Adrenal gland (tissue), 12 donors: ENCODE measurements around the gene CD247. TPM values are rescaled to one million over a fixed set of nuclear protein-coding genes. Genes with fewer than 3 reads are reported as not detected.

Experiments
- DNase-seq, 7 donors: peaks; one replicate each; pipeline ENCODE4 v3.0.0-alpha.2; 2019 to 2020
- H3K27ac ChIP-seq, 5 donors: fragments of 200-600 bp; sonication (generic) in 4 of 5; 1 replicate in 3 of 5; 2 replicates in 2 of 5; pipeline versions ENCODE4 v1.5.1 to v1.8.0; 2016 to 2020; ENCODE audit warnings: mild to moderate bottlenecking in 1 of 5
- H3K27me3 ChIP-seq: fragments of 200-600 bp; 2 replicates; pipeline ENCODE4 v1.8.0; 2021
- H3K36me3 ChIP-seq, 2 donors: fragments of 200-600 bp; replicated peaks in 1 of 2; 1 replicate in 1 of 2; 2 replicates in 1 of 2; pipeline versions ENCODE4 v1.5.1 to v1.8.0; 2018 to 2022
- H3K4me1 ChIP-seq, 2 donors: fragments of 200-600 bp; replicated peaks in 1 of 2; 1 replicate in 1 of 2; 2 replicates in 1 of 2; pipeline versions ENCODE4 v1.5.1 to v1.8.0; 2018 to 2021
- H3K4me3 ChIP-seq, 4 donors: fragments of 200-600 bp; sonication (generic) in 3 of 4; one replicate each; pipeline ENCODE4 v1.5.1; 2016 to 2018
- H3K9me3 ChIP-seq, 3 donors: fragments of 200-600 bp; sonication (generic) in 1 of 3; replicated peaks in 1 of 3; 1 replicate in 2 of 3; 2 replicates in 1 of 3; pipeline versions ENCODE4 v1.5.1 to v1.8.0; 2016 to 2021
- POLR2A ChIP-seq, 2 donors: fragments of 450-650 bp; IDR thresholded peaks; one replicate each; pipeline ENCODE4 v1.6.1; 2017; ENCODE audit warnings: antibody characterized with exemption in 2 of 2, mild to moderate bottlenecking in 2 of 2, moderate library complexity in 1 of 2
- WGBS, 4 donors: extraction: QIAGEN DNeasy Blood & Tissue Kit in 2 of 4; methylation state at CpG; one replicate each; pipeline versions ENCODE4 v1.1.5 to v1.1.7; 2013 to 2017; 5-methylcytosine and 5-hydroxymethylcytosine counted together
- intact Hi-C, 2 donors: fragments of 100-400 bp; cut with DNase I; formaldehyde crosslinking; loops; one replicate each; pipeline versions ENCODE4 v1.14.1 to v1.15.0; 2022 to 2023
- polyA plus RNA-seq, 3 donors: library from polyadenylated mRNA; stranded (reverse); fragments of 200-250 nt in 2 of 3; fragments of 350-450 nt in 1 of 3; fragmentation: Illumina TruSeq in 1 of 3; extraction: RNeasy Lipid Tissue Mini Kit (QIAGEN cat#74804) in 1 of 3; gene quantifications; one replicate each; pipeline ENCODE4 v1.2.3, GENCODE V29; 2013 to 2014
- total RNA-seq, 9 donors: library from RNA; depleted of rRNA in 4 of 9; stranded (reverse); fragments of >200 nt in 4 of 9; fragments of 120-200 nt in 1 of 9; fragmentation: NEBNext Ultra II Directional in 1 of 9; extraction: Animal tissue kit (Norgen Biotek cat#: 25700) in 1 of 9; gene quantifications; one replicate each; pipeline versions ENCODE4 v1.1.0 to v1.2.4, GENCODE V29; 2013 to 2023
- TF ChIP-seq, protein P1 (sequence below), 6 experiments: fragments of 450-650 bp in 4 of 6; fragments of 200-600 bp in 2 of 6; sonication (generic) in 1 of 6; IDR thresholded peaks; 1 replicate in 5 of 6; 2 replicates in 1 of 6; pipeline versions ENCODE4 v1.5.1 to v1.8.0; 2016 to 2021; ENCODE audit warnings: antibody characterized with exemption in 6 of 6, mild to moderate bottlenecking in 2 of 6, moderate library complexity in 1 of 6
- donor health status: healthy with polysubstance abuse.
- donor health status: Bipolar disorder and iron deficiency.
- donor health status: DM: yes; HTN: yes; CAD: no.
- donor health status: DM: no; HTN: no; CAD: no.
- donor health status: DM: no; HTN: no; CAD: no.
- donor health status: DM: yes; HTN: yes; CAD: no.

CD247 gene
- total and polyA plus RNA-seq, 12 donors: 0.26 to 2.3 (median 1.2) TPM; not detected in 1

DNA sequence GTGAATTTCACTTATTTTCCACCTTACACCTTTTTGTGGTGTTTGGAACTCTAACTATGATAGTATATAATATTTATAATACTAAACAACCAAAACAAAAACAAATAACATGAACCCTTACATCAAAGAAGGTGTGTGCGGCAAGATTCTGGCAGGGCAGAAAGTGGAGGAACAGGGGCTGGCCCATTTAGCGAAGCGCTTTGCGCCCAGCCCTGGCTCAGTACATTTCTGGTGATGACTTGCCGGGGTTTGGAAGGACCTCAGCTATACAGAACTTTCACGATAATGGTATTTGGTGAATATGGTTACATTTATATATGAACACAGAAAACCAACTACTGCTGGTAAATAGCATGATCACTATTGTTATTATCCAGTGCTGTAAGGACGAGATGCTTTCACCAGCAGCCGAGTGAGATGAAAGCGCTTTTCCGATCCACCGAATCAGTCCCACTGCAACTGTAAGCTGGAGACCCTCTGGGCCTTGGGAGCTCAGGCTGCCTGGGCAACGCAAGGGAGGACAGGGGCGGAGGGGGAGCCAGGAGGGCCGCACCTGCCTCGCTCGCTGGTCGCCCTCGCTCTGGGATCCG is 63.9 kb downstream of the CD247 start:
- H3K4me3 ChIP-seq: peak overlapping the region; percentile 46 to 89 (median 64)
- TF ChIP-seq, protein P1, sequence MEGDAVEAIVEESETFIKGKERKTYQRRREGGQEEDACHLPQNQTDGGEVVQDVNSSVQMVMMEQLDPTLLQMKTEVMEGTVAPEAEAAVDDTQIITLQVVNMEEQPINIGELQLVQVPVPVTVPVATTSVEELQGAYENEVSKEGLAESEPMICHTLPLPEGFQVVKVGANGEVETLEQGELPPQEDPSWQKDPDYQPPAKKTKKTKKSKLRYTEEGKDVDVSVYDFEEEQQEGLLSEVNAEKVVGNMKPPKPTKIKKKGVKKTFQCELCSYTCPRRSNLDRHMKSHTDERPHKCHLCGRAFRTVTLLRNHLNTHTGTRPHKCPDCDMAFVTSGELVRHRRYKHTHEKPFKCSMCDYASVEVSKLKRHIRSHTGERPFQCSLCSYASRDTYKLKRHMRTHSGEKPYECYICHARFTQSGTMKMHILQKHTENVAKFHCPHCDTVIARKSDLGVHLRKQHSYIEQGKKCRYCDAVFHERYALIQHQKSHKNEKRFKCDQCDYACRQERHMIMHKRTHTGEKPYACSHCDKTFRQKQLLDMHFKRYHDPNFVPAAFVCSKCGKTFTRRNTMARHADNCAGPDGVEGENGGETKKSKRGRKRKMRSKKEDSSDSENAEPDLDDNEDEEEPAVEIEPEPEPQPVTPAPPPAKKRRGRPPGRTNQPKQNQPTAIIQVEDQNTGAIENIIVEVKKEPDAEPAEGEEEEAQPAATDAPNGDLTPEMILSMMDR (IDR thresholded peaks at IDR 0.05): no peak
- no peak for TF ChIP-seq POLR2A (IDR thresholded peaks at IDR 0.05)
- H3K27me3 ChIP-seq: no peaks in the 10 kb centered on the region
- DNase-seq: no peak
- H3K27ac ChIP-seq: peak overlapping the region; percentile 46 to 90 (median 81)
- H3K36me3 ChIP-seq: no peaks in the 10 kb centered on the region
- H3K4me1 ChIP-seq: peaks cover 0 to 13% of the 10 kb centered on the region in 2 donors
- H3K9me3 ChIP-seq: no peaks in the 10 kb centered on the region
- intact Hi-C loops: no loop called here
- WGBS, 4 donors: 27 to 48% (median 35%) methylated on average over 9 to 19 of the region's 19 CpGs

DNA sequence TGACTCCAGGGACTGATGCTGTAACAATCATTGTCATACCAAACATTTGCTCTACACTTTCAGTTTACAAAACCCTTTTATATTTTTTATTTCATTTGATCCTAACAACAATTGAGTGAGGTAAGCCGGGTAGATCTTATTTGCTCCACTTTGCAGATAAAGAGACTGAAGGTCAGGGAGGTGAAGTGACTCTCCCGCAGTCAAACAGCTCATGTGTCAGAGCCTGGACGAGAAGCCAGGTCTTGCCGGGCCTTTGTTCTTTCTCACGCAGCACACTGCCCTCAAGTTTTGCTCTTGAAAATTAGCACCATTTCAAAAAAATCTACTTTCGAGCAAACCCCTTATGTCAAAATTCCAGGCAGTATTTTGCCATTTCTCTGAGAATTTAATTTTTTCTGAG is 65.2 kb downstream of the CD247 start:
- Histone ChIP-seq H3K27ac (no peak overlapping the region), H3K4me3 (no peak overlapping the region), H3K9me3 (no peaks in the 10 kb centered on the region), H3K4me1 (peaks cover 0 to 13% of the 10 kb centered on the region in 2 donors), H3K27me3 (no peaks in the 10 kb centered on the region), H3K36me3 (no peaks in the 10 kb centered on the region)
- DNase-seq: peak in 3 of 7 donors; percentile 36 to 45 (median 44)
- no peak for TF ChIP-seq POLR2A (IDR thresholded peaks at IDR 0.05)
- TF ChIP-seq, protein P1 (IDR thresholded peaks at IDR 0.05): no peak
- WGBS, 4 donors: 38 to 58% (median 51%) methylated on average over 6 of the region's 6 CpGs
- intact Hi-C loops: no loop called here

DNA sequence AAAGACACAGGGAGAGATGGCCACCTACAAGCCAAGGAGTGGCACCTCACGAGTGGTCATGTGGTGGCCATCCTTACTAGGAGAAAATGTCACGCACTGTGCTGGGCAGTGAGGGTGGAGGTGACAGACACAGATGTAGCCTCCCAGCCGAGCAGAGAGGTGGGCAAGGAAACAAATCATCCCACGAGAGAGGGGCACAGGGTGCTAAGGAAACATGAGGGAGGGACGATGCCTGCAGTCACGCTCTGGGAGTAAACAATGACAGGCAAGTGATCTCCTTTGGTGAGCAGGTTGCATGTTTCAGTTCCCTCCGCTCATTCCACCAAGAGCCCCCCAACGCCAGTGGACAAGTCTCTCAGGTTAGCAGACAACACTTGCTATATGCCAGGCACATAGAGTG is 65.8 kb downstream of the CD247 start:
- intact Hi-C loops: no loop called here
- Histone ChIP-seq H3K27ac (no peak overlapping the region), H3K4me1 (peaks cover 0 to 13% of the 10 kb centered on the region in 2 donors), H3K27me3 (no peaks in the 10 kb centered on the region), H3K9me3 (no peaks in the 10 kb centered on the region), H3K36me3 (no peaks in the 10 kb centered on the region), H3K4me3 (no peak overlapping the region)
- TF ChIP-seq, protein P1 (IDR thresholded peaks at IDR 0.05): no peak
- TF ChIP-seq POLR2A (IDR thresholded peaks at IDR 0.05): no peak
- DNase-seq: no peak
- 69 to 93% (median 88%) methylated on average over 7 to 8 of the region's 8 CpGs for WGBS, 4 donors

DNA sequence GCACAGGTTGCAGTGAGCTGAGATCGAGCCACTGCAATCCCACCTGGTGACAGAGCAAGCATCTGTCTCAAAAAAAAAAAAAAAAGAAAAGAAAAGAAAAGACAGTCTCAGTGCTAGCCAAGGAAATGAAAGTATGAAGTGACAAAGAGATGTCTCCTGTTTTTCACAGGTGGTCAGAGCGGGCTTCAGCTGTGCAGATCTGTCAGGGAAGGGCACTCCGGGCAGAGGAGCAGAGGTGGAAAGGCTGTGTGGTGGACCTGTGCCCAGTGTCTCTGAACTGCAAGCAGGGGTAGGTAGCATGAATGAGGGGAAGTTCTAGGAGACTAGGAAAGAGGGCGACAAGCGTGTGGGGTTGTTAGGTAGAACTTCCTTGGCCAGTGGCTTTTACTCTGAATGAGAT is 67.5 kb downstream of the CD247 start:
- DNase-seq: no peak
- WGBS, 4 donors: 72 to 90% (median 80%) methylated on average over 5 of the region's 5 CpGs

More for the DNA sequence above, 67.5 kb downstream of the CD247 start:
- peaks cover 0 to 8% of the 10 kb centered on the region in 2 donors for H3K4me1 ChIP-seq
- H3K27me3 ChIP-seq: no peaks in the 10 kb centered on the region
- intact Hi-C loops: no loop called here
- no peaks in the 10 kb centered on the region for H3K9me3 ChIP-seq
- H3K4me3 ChIP-seq: no peak overlapping the region
- H3K27ac ChIP-seq: no peak overlapping the region
- no peaks in the 10 kb centered on the region for H3K36me3 ChIP-seq
- TF ChIP-seq POLR2A (IDR thresholded peaks at IDR 0.05): no peak
- TF ChIP-seq, protein P1 (IDR thresholded peaks at IDR 0.05): no peak
